GM23338 (cell line): ENCODE measurements around the gene CHRM4. TPM values are rescaled to one million over a fixed set of nuclear protein-coding genes. Genes with fewer than 3 reads are reported as not detected.

Experiments used
- ATAC-seq: fragments of 200-7000 bp; cut with Tn5 transposase; 3 replicates; pipeline ENCODE4 v1.9.1; 2020
- DNase-seq: peaks from one replicate; pipeline ENCODE4 v3.0.0-alpha.2; 2015; ENCODE audit warnings: low spot score
- H2AFZ ChIP-seq: fragments of 200-600 bp; sonication (generic); 2 replicates; pipeline ENCODE4 v1.8.0; 2016; ENCODE audit warnings: antibody characterized with exemption, mild to moderate bottlenecking, moderate library complexity
- H3F3A ChIP-seq: fragments of 200-600 bp; sonication (generic); replicated peaks from 2 replicates; pipeline ENCODE4 v1.8.0; 2017; ENCODE audit warnings: antibody characterized with exemption, mixed run types, low read depth
- H3K27ac ChIP-seq: fragments of 200-600 bp; sonication (generic); 2 replicates; pipeline ENCODE4 v1.6.1; 2016; ENCODE audit warnings: low read depth
- H3K27me3 ChIP-seq: fragments of 200-600 bp; sonication (generic); 2 replicates; pipeline ENCODE4 v1.8.0; 2016; ENCODE audit warnings: mild to moderate bottlenecking, mixed run types, moderate library complexity; ENCODE audit not compliant: insufficient read depth
- H3K36me3 ChIP-seq: fragments of 200-600 bp; sonication (generic); 2 replicates; pipeline ENCODE4 v1.8.0; 2016; ENCODE audit warnings: mild to moderate bottlenecking; ENCODE audit not compliant: insufficient read depth
- H3K4me1 ChIP-seq: fragments of 200-600 bp; sonication (generic); 2 replicates; pipeline ENCODE4 v1.8.0; 2016; ENCODE audit warnings: mild to moderate bottlenecking, moderate library complexity; ENCODE audit not compliant: insufficient read depth
- H3K4me2 ChIP-seq: fragments of 200-600 bp; sonication (generic); 2 replicates; pipeline ENCODE4 v1.7.1; 2017; ENCODE audit warnings: mixed run types
- H3K4me3 ChIP-seq: fragments of 200-600 bp; sonication (generic); 2 replicates; pipeline ENCODE4 v1.6.1; 2016; ENCODE audit warnings: mixed run types
- H3K79me2 ChIP-seq: fragments of 200-600 bp; sonication (generic); replicated peaks from 2 replicates; pipeline ENCODE4 v1.8.0; 2017; ENCODE audit warnings: mild to moderate bottlenecking; ENCODE audit not compliant: insufficient read depth
- H3K9me2 ChIP-seq: fragments of 200-600 bp; sonication (generic); 2 replicates; pipeline ENCODE4 v1.8.0; 2017; ENCODE audit not compliant: insufficient read depth
- H4K20me1 ChIP-seq: fragments of 200-600 bp; sonication (generic); replicated peaks from 2 replicates; pipeline ENCODE4 v1.8.0; 2017; ENCODE audit warnings: mild to moderate bottlenecking; ENCODE audit not compliant: insufficient read depth
- H3K27ac Mint-ChIP-seq: 2 replicates; pipeline ENCODE4 v1.8.0; 2020; ENCODE audit warnings: inconsistent platforms, mild to moderate bottlenecking, moderate library complexity, mixed read lengths
- H3K27me3 Mint-ChIP-seq: 3 replicates; pipeline ENCODE4 v1.8.0; 2022; ENCODE audit warnings: low read depth, mild to moderate bottlenecking, moderate library complexity, mixed read lengths, inconsistent platforms; ENCODE audit not compliant: insufficient read depth, poor library complexity
- H3K36me3 Mint-ChIP-seq: 3 replicates; pipeline ENCODE4 v1.8.0; 2021; ENCODE audit warnings: low read depth, mild to moderate bottlenecking, inconsistent platforms, moderate library complexity, mixed read lengths
- H3K4me1 Mint-ChIP-seq: 3 replicates; pipeline ENCODE4 v1.8.0; 2020; ENCODE audit warnings: mild to moderate bottlenecking, inconsistent platforms, mixed read lengths
- H3K4me3 Mint-ChIP-seq: 3 replicates; pipeline ENCODE4 v1.8.0; 2021; ENCODE audit warnings: moderate library complexity, mild to moderate bottlenecking, inconsistent platforms, mixed read lengths
- H3K9me3 Mint-ChIP-seq: 3 replicates; pipeline ENCODE4 v1.8.0; 2020; ENCODE audit warnings: moderate library complexity, mild to moderate bottlenecking, inconsistent platforms, mixed read lengths
- CREB1 ChIP-seq: fragments of 250-450 bp; sonication (Bioruptor Pico); IDR thresholded peaks from 2 replicates; pipeline ENCODE4 v1.5.0; 2020; ENCODE audit warnings: low read depth, mild to moderate bottlenecking, moderate library complexity
- EZH2 ChIP-seq: fragments of 200-600 bp; sonication (generic); IDR thresholded peaks from one replicate; pipeline ENCODE4 v1.8.0; 2017; ENCODE audit warnings: antibody characterized with exemption, mild to moderate bottlenecking, low read depth; ENCODE audit not compliant: unreplicated experiment
- EZH2phosphoT487 ChIP-seq: fragments of 200-600 bp; sonication (generic); IDR thresholded peaks from one replicate; pipeline ENCODE4 v1.8.1; 2018; ENCODE audit warnings: antibody characterized with exemption; ENCODE audit not compliant: unreplicated experiment
- JUNB ChIP-seq: IDR thresholded peaks from one replicate; pipeline ENCODE4 v1.6.1; 2016; ENCODE audit warnings: antibody characterized with exemption; ENCODE audit not compliant: unreplicated experiment
- NANOG ChIP-seq: IDR thresholded peaks from 2 replicates; pipeline ENCODE4 v1.6.1; 2016; ENCODE audit warnings: antibody characterized with exemption, borderline replicate concordance
- POLR2AphosphoS5 ChIP-seq: IDR thresholded peaks from 2 replicates; pipeline ENCODE4 v1.6.1; 2016; ENCODE audit warnings: antibody characterized with exemption, low read depth
- REST ChIP-seq: IDR thresholded peaks from one replicate; pipeline ENCODE4 v1.6.1; 2018; ENCODE audit warnings: antibody characterized with exemption; ENCODE audit not compliant: unreplicated experiment
- STAT1 ChIP-seq: IDR thresholded peaks from one replicate; pipeline ENCODE4 v1.6.1; 2016; ENCODE audit warnings: antibody characterized with exemption; ENCODE audit not compliant: unreplicated experiment
- ZNF114 ChIP-seq: fragments of 250-450 bp; sonication (Bioruptor Pico); IDR thresholded peaks from 2 replicates; pipeline ENCODE4 v1.5.0; 2020; ENCODE audit warnings: mild to moderate bottlenecking, moderate library complexity
- ZNF331 ChIP-seq: fragments of 250-450 bp; sonication (Bioruptor Pico); IDR thresholded peaks from 2 replicates; pipeline ENCODE4 v1.5.0; 2020; ENCODE audit warnings: low read depth, mild to moderate bottlenecking, moderate library complexity
- ZNF462 ChIP-seq: fragments of 250-450 bp; sonication (Bioruptor Pico); IDR thresholded peaks from 2 replicates; pipeline ENCODE4 v1.5.0; 2020; ENCODE audit warnings: mild to moderate bottlenecking, moderate library complexity
- polyA plus RNA-seq: library from polyadenylated mRNA; unstranded; fragments of >200 nt; fragmentation: Nextera tagmentation; extraction: Ambion mirVana; gene quantifications from 2 replicates; pipeline ENCODE4 v1.2.1, GENCODE V29; 2016
- total RNA-seq: library from RNA; depleted of rRNA; stranded (reverse); fragments of >200 nt; shearing (Covaris generic); gene quantifications from 2 replicates; pipeline ENCODE4 v1.2.3, GENCODE V29; 2014
- TF ChIP-seq, protein P1 (sequence below), 2 experiments: fragments of 200-600 bp in 1 of 2; sonication (generic) in 1 of 2; conservative IDR thresholded peaks; 2 replicates each; pipeline versions ENCODE4 v1.5.1 to v1.6.1; 2016 to 2017; ENCODE audit warnings: antibody characterized with exemption in 2 of 2, low read depth in 2 of 2, mild to moderate bottlenecking in 2 of 2, moderate library complexity in 1 of 2
- TF ChIP-seq, protein P2 (sequence below): IDR thresholded peaks from 2 replicates; pipeline ENCODE4 v1.6.1; 2016; ENCODE audit warnings: antibody characterized with exemption

Gene CHRM4
- total and polyA plus RNA-seq, 2 experiments from 2014 or later = 0.97 TPM; not detected in 1

DNA sequence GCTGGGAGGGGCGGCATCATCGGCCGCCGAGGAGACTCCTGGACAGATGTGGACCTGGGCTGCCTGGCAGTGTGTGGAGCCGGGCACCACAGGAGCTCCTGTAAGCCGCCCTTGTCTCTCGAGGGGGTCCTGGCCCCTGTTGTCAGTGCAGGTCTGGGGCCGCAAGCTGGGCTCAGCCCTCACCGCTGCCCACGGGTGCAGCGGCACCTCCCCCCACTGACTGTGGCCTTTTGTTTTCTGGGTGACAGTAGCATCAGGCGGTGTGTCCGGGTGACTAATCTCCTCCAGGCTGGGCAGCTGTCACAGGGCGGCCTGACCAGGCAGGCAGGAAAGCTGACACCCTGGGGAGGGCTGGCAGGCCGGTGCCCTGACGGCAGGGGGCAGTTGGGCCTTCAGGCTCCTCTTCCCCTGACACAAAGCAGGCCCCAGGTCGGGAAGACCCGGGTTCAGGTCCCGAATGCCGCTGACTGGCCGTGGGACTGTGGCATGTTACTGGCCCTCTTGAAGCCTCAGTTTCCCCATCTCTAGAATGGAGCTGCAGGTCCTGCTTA lies 28.0 kb downstream of the CHRM4 start:
- H3K27me3 Mint-ChIP-seq = peaks cover 8% of the 10 kb centered on the region
- 0 out of 2 replicates have a peak, but pooled peaks cover 14% of the 10 kb centered on the region for H3F3A ChIP-seq
- peaks cover 17% of the 10 kb centered on the region; the same call in 1 of the 2 replicates for H3K4me1 ChIP-seq
- no peak for ATAC-seq
- no peak overlapping the region for H2AFZ ChIP-seq
- H3K36me3 Mint-ChIP-seq = peaks cover 9% of the 10 kb centered on the region
- no peak overlapping the region for H3K27ac Mint-ChIP-seq
- H3K4me3 Mint-ChIP-seq = no peak overlapping the region
- no peaks in the 10 kb centered on the region for H3K9me3 Mint-ChIP-seq
- peaks cover 41% of the 10 kb centered on the region for H3K4me1 Mint-ChIP-seq
- H3K27me3 ChIP-seq = no peaks in the 10 kb centered on the region
- H3K9me2 ChIP-seq = no peaks in the 10 kb centered on the region
- H3K4me3 ChIP-seq = no peak overlapping the region
- H3K79me2 ChIP-seq = peaks cover 41% of the 10 kb centered on the region
- H3K36me3 ChIP-seq = no peaks in the 10 kb centered on the region
- peaks cover 14% of the 10 kb centered on the region for H4K20me1 ChIP-seq
- H3K27ac ChIP-seq = no peak overlapping the region
- no peak for TF ChIP-seq POLR2AphosphoS5
- no peak for TF ChIP-seq ZNF462 (CRISPR knock-in tag)
- TF ChIP-seq, protein P1, sequence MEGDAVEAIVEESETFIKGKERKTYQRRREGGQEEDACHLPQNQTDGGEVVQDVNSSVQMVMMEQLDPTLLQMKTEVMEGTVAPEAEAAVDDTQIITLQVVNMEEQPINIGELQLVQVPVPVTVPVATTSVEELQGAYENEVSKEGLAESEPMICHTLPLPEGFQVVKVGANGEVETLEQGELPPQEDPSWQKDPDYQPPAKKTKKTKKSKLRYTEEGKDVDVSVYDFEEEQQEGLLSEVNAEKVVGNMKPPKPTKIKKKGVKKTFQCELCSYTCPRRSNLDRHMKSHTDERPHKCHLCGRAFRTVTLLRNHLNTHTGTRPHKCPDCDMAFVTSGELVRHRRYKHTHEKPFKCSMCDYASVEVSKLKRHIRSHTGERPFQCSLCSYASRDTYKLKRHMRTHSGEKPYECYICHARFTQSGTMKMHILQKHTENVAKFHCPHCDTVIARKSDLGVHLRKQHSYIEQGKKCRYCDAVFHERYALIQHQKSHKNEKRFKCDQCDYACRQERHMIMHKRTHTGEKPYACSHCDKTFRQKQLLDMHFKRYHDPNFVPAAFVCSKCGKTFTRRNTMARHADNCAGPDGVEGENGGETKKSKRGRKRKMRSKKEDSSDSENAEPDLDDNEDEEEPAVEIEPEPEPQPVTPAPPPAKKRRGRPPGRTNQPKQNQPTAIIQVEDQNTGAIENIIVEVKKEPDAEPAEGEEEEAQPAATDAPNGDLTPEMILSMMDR (conservative IDR thresholded peaks at IDR 0.05; ENCODE audit: low read depth in 2 of 2) = no peak
- TF ChIP-seq JUNB = no peak
- TF ChIP-seq STAT1 = no peak
- no peak for TF ChIP-seq NANOG
- no peak for TF ChIP-seq EZH2phosphoT487
- no peak for TF ChIP-seq ZNF331 (CRISPR knock-in tag)
- no peak for TF ChIP-seq EZH2
- no peak for TF ChIP-seq CREB1 (CRISPR knock-in tag)
- TF ChIP-seq, protein P2, sequence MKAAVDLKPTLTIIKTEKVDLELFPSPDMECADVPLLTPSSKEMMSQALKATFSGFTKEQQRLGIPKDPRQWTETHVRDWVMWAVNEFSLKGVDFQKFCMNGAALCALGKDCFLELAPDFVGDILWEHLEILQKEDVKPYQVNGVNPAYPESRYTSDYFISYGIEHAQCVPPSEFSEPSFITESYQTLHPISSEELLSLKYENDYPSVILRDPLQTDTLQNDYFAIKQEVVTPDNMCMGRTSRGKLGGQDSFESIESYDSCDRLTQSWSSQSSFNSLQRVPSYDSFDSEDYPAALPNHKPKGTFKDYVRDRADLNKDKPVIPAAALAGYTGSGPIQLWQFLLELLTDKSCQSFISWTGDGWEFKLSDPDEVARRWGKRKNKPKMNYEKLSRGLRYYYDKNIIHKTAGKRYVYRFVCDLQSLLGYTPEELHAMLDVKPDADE = no peak
- no peak for TF ChIP-seq ZNF114 (CRISPR knock-in tag)
- TF ChIP-seq REST = no peak
- no peak for DNase-seq
- no peak overlapping the region for H3K4me2 ChIP-seq
